A549 (cell line): Measurements from ENCODE around the gene EVC.

Experiments used
- CBX2 ChIP-seq: fragments of 200-600 bp; sonication (generic); IDR thresholded peaks from 2 replicates; pipeline ENCODE4 v1.6.1; 2016; ENCODE audit warnings: low read depth, mild to moderate bottlenecking, borderline replicate concordance
- EP300 ChIP-seq, 2 experiments: fragments of >200 bp; sonication (Bioruptor Twin); formaldehyde crosslinking; IDR thresholded peaks; 2 replicates in 1 of 2; 3 replicates in 1 of 2; pipeline ENCODE4 v1.6.1; 2016 to 2017
- HDAC2 ChIP-seq: fragments of 200-600 bp; sonication (generic); IDR thresholded peaks from 2 replicates; pipeline ENCODE4 v1.6.1; 2016
- JUNB ChIP-seq: fragments of >200 bp; sonication (Bioruptor Twin); formaldehyde crosslinking; IDR thresholded peaks from 2 replicates; pipeline ENCODE4 v1.6.1; 2016
- MYC ChIP-seq: IDR thresholded peaks from 2 replicates; pipeline ENCODE4 v1.6.1; 2012; ENCODE audit warnings: mild to moderate bottlenecking, inconsistent platforms, low read length, improper control_type of control experiment, borderline replicate concordance
- NR3C1 ChIP-seq: fragments of >200 bp; sonication (Bioruptor Twin); formaldehyde crosslinking; IDR thresholded peaks from 3 replicates; pipeline ENCODE4 v1.6.1; 2017
- POLR2A ChIP-seq: IDR thresholded peaks from 2 replicates; pipeline ENCODE4 v1.6.1; 2012; ENCODE audit warnings: mild to moderate bottlenecking, low read length
- RCOR1 ChIP-seq: fragments of 150-350 bp; IDR thresholded peaks from 2 replicates; pipeline ENCODE4 v1.6.1; 2014; ENCODE audit warnings: antibody characterized with exemption, low read length, low read depth
- RNF2 ChIP-seq: fragments of 200-600 bp; sonication (generic); IDR thresholded peaks from 2 replicates; pipeline ENCODE4 v1.6.1; 2016; ENCODE audit warnings: low read depth, mild to moderate bottlenecking, antibody characterized with exemption, moderate library complexity, borderline replicate concordance
- SMC3 ChIP-seq: fragments of >200 bp; sonication (Bioruptor Twin); formaldehyde crosslinking; IDR thresholded peaks from 3 replicates; pipeline ENCODE4 v1.6.1; 2018; ENCODE audit warnings: inconsistent platforms
- TF ChIP-seq, protein P1 (sequence below): fragments of 450-650 bp; IDR thresholded peaks from 2 replicates; pipeline ENCODE4 v1.6.1; 2014; ENCODE audit warnings: antibody characterized with exemption
- TF ChIP-seq, protein P2 (sequence below): fragments of >200 bp; sonication (Bioruptor Twin); formaldehyde crosslinking; IDR thresholded peaks from 3 replicates; pipeline ENCODE4 v1.5.1; 2016
- TF ChIP-seq, protein P3 (sequence below): fragments of 150-350 bp; IDR thresholded peaks from 2 replicates; pipeline ENCODE4 v1.6.1; 2014; ENCODE audit warnings: low read depth, mild to moderate bottlenecking, low read length
- TF ChIP-seq, protein P4 (sequence below): fragments of 250-450 bp; sonication (Bioruptor Pico); IDR thresholded peaks from 2 replicates; pipeline ENCODE4 v1.5.0; 2021; ENCODE audit warnings: mild to moderate bottlenecking, moderate library complexity, borderline replicate concordance

DNA sequence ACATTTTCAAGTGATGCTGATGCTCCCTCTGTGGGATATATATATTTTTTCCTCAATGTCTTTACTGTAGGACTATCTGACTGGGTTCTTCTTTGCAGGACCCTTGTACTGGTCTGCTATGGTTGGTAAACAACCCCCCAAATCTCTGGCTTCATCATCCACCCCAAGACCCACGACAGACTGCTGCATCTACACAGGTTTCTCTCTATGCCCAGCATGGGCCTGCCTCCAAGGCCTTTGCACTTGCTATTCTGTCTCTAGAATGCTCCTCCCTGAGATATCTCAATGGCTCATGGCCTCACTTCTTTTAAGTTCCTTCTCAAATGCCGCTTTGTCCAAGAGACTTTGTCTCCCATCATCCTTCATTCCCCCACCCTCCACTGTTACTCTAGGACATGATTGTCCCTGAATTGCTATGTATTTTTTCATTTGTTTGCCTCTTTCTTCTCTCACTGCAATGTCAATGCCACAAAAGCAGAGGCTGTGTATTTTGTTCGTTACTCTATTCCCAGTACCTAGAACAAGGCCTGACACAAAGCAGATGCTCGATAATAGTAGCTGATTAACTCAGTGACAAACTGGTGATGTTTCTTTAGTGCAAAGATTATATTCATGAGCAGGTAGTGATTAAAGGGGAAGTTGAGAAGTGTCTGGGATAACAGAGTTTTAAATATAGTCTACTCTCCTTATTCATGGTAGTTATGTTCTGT is 6.6 kb downstream of the EVC start:
- TF ChIP-seq, protein P1, sequence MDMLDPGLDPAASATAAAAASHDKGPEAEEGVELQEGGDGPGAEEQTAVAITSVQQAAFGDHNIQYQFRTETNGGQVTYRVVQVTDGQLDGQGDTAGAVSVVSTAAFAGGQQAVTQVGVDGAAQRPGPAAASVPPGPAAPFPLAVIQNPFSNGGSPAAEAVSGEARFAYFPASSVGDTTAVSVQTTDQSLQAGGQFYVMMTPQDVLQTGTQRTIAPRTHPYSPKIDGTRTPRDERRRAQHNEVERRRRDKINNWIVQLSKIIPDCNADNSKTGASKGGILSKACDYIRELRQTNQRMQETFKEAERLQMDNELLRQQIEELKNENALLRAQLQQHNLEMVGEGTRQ, result no peak
- TF ChIP-seq RCOR1 (no peak), POLR2A (no peak), SMC3 (no peak), NR3C1 (no peak), HDAC2 (no peak), CBX2 (no peak), MYC (no peak), JUNB (no peak), EP300 (IDR thresholded peaks at IDR 0.05) (no peak), RNF2 (no peak)
- TF ChIP-seq, protein P2, sequence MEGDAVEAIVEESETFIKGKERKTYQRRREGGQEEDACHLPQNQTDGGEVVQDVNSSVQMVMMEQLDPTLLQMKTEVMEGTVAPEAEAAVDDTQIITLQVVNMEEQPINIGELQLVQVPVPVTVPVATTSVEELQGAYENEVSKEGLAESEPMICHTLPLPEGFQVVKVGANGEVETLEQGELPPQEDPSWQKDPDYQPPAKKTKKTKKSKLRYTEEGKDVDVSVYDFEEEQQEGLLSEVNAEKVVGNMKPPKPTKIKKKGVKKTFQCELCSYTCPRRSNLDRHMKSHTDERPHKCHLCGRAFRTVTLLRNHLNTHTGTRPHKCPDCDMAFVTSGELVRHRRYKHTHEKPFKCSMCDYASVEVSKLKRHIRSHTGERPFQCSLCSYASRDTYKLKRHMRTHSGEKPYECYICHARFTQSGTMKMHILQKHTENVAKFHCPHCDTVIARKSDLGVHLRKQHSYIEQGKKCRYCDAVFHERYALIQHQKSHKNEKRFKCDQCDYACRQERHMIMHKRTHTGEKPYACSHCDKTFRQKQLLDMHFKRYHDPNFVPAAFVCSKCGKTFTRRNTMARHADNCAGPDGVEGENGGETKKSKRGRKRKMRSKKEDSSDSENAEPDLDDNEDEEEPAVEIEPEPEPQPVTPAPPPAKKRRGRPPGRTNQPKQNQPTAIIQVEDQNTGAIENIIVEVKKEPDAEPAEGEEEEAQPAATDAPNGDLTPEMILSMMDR, result no peak
- TF ChIP-seq, protein P3, sequence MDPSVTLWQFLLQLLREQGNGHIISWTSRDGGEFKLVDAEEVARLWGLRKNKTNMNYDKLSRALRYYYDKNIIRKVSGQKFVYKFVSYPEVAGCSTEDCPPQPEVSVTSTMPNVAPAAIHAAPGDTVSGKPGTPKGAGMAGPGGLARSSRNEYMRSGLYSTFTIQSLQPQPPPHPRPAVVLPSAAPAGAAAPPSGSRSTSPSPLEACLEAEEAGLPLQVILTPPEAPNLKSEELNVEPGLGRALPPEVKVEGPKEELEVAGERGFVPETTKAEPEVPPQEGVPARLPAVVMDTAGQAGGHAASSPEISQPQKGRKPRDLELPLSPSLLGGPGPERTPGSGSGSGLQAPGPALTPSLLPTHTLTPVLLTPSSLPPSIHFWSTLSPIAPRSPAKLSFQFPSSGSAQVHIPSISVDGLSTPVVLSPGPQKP, result no peak
- TF ChIP-seq, protein P4, sequence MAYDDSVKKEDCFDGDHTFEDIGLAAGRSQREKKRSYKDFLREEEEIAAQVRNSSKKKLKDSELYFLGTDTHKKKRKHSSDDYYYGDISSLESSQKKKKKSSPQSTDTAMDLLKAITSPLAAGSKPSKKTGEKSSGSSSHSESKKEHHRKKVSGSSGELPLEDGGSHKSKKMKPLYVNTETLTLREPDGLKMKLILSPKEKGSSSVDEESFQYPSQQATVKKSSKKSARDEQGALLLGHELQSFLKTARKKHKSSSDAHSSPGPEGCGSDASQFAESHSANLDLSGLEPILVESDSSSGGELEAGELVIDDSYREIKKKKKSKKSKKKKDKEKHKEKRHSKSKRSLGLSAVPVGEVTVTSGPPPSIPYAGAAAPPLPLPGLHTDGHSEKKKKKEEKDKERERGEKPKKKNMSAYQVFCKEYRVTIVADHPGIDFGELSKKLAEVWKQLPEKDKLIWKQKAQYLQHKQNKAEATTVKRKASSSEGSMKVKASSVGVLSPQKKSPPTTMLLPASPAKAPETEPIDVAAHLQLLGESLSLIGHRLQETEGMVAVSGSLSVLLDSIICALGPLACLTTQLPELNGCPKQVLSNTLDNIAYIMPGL (CRISPR knock-in tag), result no peak
